Measurements from ENCODE around the gene MPPED1. TPM values are rescaled to one million over a fixed set of nuclear protein-coding genes. Genes with fewer than 3 reads are reported as not detected.

MPPED1 gene
- total and polyA plus RNA-seq, 2 donors (not counting 1 experiment from before 2014, with no cell fraction given): not detected

GRCh38 chr22:43521716-43522115 is 109.9 kb downstream of the MPPED1 start:
- no peak for DNase-seq (ENCODE audit: low read depth in 2 of 2)
- TF ChIP-seq CTCF (conservative IDR thresholded peaks at IDR 0.05 in 1 of 2, IDR thresholded peaks at IDR 0.05 in 1 of 2; ENCODE audit: low read depth in 1 of 2, low read length in 2 of 2): no peak
- no peak for TF ChIP-seq EZH2 (IDR thresholded peaks at IDR 0.05; ENCODE audit: low read length, missing control alignments)

GRCh38 chr22:43526117-43526655 is 114.4 kb downstream of the MPPED1 start:
- Histone ChIP-seq H3K9ac (ENCODE audit: insufficient read depth, low read length) (no peak overlapping the region), H3K27ac (ENCODE audit: insufficient read depth, low read length) (no peak overlapping the region), H3K4me3 (replicated peaks in 1 of 4; ENCODE audit: control extremely low read depth in 1 of 4, insufficient read depth in 1 of 4, low read depth in 3 of 4, low read length in 4 of 4) (no peak overlapping the region), H3K9me3 (ENCODE audit: control insufficient read depth, insufficient read depth, low read depth, low read length) (no peaks in the 10 kb centered on the region), H4K20me1 (ENCODE audit: control insufficient read depth, extremely low read depth, insufficient read depth, low read length) (no peaks in the 10 kb centered on the region), H3K4me1 (ENCODE audit: control insufficient read depth, extremely low read depth, insufficient read depth, low read length) (no peaks in the 10 kb centered on the region), H3K79me2 (ENCODE audit: control insufficient read depth, insufficient read depth, low read length) (no peaks in the 10 kb centered on the region), H3K36me3 (ENCODE audit: control insufficient read depth, insufficient read depth, low read length) (no peaks in the 10 kb centered on the region), H2AFZ (ENCODE audit: low read length) (no peak overlapping the region), H3K27me3 (ENCODE audit: control insufficient read depth, insufficient read depth, low read length) (no peaks in the 10 kb centered on the region), H3K4me2 (ENCODE audit: extremely low read depth, insufficient read depth, low read length) (no peak overlapping the region)
- TF ChIP-seq CTCF (conservative IDR thresholded peaks at IDR 0.05 in 1 of 2, IDR thresholded peaks at IDR 0.05 in 1 of 2; ENCODE audit: low read depth in 1 of 2, low read length in 2 of 2) (no peak), EZH2 (IDR thresholded peaks at IDR 0.05; ENCODE audit: low read length, missing control alignments) (no peak)
- DNase-seq (ENCODE audit: low read depth in 2 of 2): no peak

More at GRCh38 chr22:43521716-43522115, 109.9 kb downstream of the MPPED1 start:
- no peaks in the 10 kb centered on the region for H3K9me3 ChIP-seq (ENCODE audit: control insufficient read depth, insufficient read depth, low read depth, low read length)
- H3K4me2 ChIP-seq (ENCODE audit: extremely low read depth, insufficient read depth, low read length): no peak overlapping the region
- no peaks in the 10 kb centered on the region for H3K79me2 ChIP-seq (ENCODE audit: control insufficient read depth, insufficient read depth, low read length)
- H3K4me3 ChIP-seq (replicated peaks in 1 of 4; ENCODE audit: control extremely low read depth in 1 of 4, insufficient read depth in 1 of 4, low read depth in 3 of 4, low read length in 4 of 4): no peak overlapping the region
- H4K20me1 ChIP-seq (ENCODE audit: control insufficient read depth, extremely low read depth, insufficient read depth, low read length): no peaks in the 10 kb centered on the region
- H3K27me3 ChIP-seq (ENCODE audit: control insufficient read depth, insufficient read depth, low read length): no peaks in the 10 kb centered on the region
- no peak overlapping the region for H3K27ac ChIP-seq (ENCODE audit: insufficient read depth, low read length)
- H3K9ac ChIP-seq (ENCODE audit: insufficient read depth, low read length): no peak overlapping the region
- H2AFZ ChIP-seq (ENCODE audit: low read length): no peak overlapping the region
- no peaks in the 10 kb centered on the region for H3K36me3 ChIP-seq (ENCODE audit: control insufficient read depth, insufficient read depth, low read length)
- no peaks in the 10 kb centered on the region for H3K4me1 ChIP-seq (ENCODE audit: control insufficient read depth, extremely low read depth, insufficient read depth, low read length)

- H3K4me1 ChIP-seq (ENCODE audit: control insufficient read depth, extremely low read depth, insufficient read depth, low read length): no peaks in the 10 kb centered on the region
- DNase-seq (ENCODE audit: low read depth in 2 of 2): no peak
- no peak overlapping the region for H3K9ac ChIP-seq (ENCODE audit: insufficient read depth, low read length)
- no peaks in the 10 kb centered on the region for H3K79me2 ChIP-seq (ENCODE audit: control insufficient read depth, insufficient read depth, low read length)
- no peak overlapping the region for H3K4me3 ChIP-seq (replicated peaks in 1 of 4; ENCODE audit: control extremely low read depth in 1 of 4, insufficient read depth in 1 of 4, low read depth in 3 of 4, low read length in 4 of 4)
- no peaks in the 10 kb centered on the region for H3K9me3 ChIP-seq (ENCODE audit: control insufficient read depth, insufficient read depth, low read depth, low read length)
- no peak overlapping the region for H3K27ac ChIP-seq (ENCODE audit: insufficient read depth, low read length)
- no peak for TF ChIP-seq CTCF (conservative IDR thresholded peaks at IDR 0.05 in 1 of 2, IDR thresholded peaks at IDR 0.05 in 1 of 2; ENCODE audit: low read depth in 1 of 2, low read length in 2 of 2)
- no peak for TF ChIP-seq EZH2 (IDR thresholded peaks at IDR 0.05; ENCODE audit: low read length, missing control alignments)
- H3K36me3 ChIP-seq (ENCODE audit: control insufficient read depth, insufficient read depth, low read length): no peaks in the 10 kb centered on the region
- H4K20me1 ChIP-seq (ENCODE audit: control insufficient read depth, extremely low read depth, insufficient read depth, low read length): no peaks in the 10 kb centered on the region
- H3K4me2 ChIP-seq (ENCODE audit: extremely low read depth, insufficient read depth, low read length): no peak overlapping the region
- no peaks in the 10 kb centered on the region for H3K27me3 ChIP-seq (ENCODE audit: control insufficient read depth, insufficient read depth, low read length)
- H2AFZ ChIP-seq (ENCODE audit: low read length): no peak overlapping the region
Measured at GRCh38 chr22:43526946-43527345, 115.1 kb downstream of the MPPED1 start.
